Stimulated activated CD4-positive, alpha-beta T cell treated with anti-CD3 and anti-CD28 coated beads, TNF-alpha, amount 100 ng/mL, for 48 hours (primary cell): Measurements from ENCODE around the gene FRMD4A.
"Not testable (repeated sequence)": the region's sequence is repeated elsewhere in the genome, so short reads cannot be mapped to it uniquely, and the experiment has no call there.

Experiments used
- DNase-seq, 3 donors: peaks; one replicate each; pipeline ENCODE4 v3.0.0-alpha.2; 2020; ENCODE audit warnings: low read depth in 3 of 3

The FRMD4A gene

GRCh38 chr10:13788711-13789447, 541.8 kb downstream of the FRMD4A start:
- DNase-seq, result no peak

DNA sequence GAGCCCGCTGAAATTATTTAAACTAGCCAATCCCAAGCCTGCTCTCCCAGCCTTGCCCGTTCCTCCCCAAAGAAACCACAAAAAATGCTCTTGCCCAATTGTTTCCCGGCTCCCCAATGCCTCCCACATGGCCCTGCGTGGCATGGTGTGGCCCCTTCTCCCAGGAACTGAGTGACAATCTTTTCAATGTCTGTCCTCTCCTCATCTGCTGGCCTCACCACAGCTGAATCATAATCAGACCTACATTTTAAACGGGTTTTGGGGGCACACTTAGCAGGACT, 542.5 kb downstream of the FRMD4A start:
- no peak for DNase-seq

- DNase-seq, result peak; percentile 42 to 60 (median 59)
Measured at GRCh38 chr10:13787015-13787421, 543.7 kb downstream of the FRMD4A start.

GRCh38 chr10:13784067-13784466, 546.7 kb downstream of the FRMD4A start:
- no peak for DNase-seq

DNA sequence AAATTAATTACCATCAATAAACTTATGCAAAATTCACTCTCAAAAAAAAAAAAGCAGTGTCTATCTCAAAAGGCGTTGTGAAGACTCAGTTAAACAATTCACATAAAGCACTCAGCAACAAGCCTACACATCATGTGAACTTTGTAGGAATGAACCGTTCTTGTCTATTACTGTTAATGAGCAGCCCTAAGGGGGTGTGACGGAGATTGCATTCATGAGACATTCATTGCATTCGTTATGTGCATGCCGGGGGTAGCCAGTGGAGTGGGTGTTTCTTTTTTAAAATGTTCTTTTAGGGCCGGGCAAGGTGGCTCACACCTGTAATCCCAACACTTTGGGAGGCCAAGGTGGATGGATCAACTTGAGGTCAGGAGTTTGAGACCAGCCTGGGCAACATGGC, 551.0 kb downstream of the FRMD4A start:
- DNase-seq, result no peak

GRCh38 chr10:13778693-13778960, 552.1 kb downstream of the FRMD4A start:
- not testable (repeated sequence) for DNase-seq

- DNase-seq, result no peak
Measured at GRCh38 chr10:13776861-13777311, 553.8 kb downstream of the FRMD4A start.

DNA sequence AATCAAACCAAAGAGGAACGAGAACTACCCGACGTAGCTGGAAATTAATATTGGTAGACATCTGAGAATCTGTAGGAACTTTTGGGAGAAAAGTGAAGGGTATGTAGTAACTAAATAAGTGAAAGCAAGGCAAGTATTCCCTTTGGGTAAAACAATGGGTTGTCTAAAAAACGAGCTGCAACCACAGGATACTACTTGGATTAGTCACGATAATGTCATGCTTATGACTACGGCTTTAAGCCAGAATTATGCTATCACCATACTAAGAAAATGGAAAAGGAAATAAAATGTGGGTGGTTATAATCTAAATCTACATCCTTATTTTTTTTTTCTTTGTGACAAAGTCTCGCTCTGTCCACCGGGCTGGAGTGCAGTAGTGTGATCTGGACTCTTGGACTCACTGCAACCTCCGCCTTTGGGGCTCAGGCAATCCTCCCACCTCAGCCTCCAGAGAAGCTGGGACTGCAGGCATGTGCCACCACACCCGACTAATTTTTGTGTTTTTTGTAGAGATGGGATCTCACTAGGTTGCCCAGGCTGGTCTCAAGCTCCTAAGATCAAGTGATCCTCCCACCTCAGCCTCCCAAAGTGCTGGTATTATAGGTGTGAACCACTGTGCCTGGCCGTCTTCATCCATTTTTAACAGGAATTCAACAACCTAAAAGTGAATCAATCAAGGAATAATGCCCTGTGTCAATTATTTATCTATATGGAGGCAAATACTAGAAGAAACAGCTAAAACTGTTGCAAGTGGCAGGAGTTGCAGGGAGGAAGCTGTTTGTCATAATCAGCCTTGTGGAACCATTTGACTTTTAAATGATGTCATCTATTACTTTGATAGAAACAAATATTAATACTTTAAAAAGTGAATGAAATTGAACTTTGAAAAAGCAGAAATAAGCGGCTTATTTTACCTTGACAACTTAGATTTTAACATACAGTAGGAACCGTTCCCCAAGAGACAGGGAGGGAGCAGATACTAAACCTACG, 554.6 kb downstream of the FRMD4A start:
- no peak for DNase-seq

- DNase-seq, result no peak
Measured at GRCh38 chr10:13774303-13774893, 556.3 kb downstream of the FRMD4A start.

- no peak for DNase-seq
Measured at GRCh38 chr10:13773496-13774170, 557.1 kb downstream of the FRMD4A start.

GRCh38 chr10:13773043-13773442, 557.7 kb downstream of the FRMD4A start:
- no peak for DNase-seq

- DNase-seq, result no peak
Measured at GRCh38 chr10:13771992-13772391, 558.7 kb downstream of the FRMD4A start.

- DNase-seq, result no peak
Measured at GRCh38 chr10:13770760-13771493, 559.8 kb downstream of the FRMD4A start.

- DNase-seq, result no peak
Measured at GRCh38 chr10:13769946-13770345, 560.8 kb downstream of the FRMD4A start.

DNA sequence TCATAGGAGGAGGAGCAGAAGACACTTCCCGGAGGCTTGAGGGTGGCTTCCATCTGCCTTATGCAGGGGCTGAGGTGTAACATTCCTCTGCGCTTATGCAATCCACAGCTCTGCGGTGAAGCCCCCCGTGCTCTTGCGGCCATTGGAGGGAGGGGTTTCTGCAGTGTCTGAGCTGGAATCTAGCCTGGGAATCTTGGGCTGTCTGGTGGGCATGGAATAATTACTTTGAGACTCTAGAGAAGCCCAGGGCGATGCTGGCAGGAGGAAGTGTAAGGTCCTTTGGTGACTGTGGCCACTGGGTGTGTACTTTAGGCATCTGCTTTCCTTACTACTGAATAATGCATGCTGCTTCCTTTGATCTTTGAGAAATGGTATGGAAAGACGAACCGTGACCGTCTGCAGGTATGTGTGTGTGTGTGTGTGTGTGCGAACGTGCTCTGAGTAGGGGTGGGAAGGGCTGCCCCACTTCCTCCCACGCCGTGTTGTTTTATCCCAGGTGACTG, 563.0 kb downstream of the FRMD4A start:
- no peak for DNase-seq

DNA sequence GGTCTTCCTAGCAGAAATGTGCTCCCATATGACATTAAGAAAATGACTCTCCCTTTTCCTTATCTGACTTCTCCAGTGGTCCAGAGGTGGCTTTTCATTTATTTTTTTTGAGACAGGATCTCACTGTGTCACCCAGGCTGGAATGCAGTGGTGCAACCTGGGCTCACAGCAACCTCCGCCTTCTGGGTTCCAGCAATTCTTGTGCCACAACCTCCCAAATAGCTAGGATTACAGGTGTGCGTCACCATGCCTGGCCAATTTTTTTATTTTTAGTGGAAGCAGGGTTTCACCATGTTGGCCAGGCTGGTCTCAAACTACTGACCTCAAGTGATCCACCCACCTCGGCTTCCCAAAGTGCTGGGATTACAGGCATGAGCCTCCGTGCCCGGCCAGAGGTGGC, 563.6 kb downstream of the FRMD4A start:
- not testable (repeated sequence) for DNase-seq

DNA sequence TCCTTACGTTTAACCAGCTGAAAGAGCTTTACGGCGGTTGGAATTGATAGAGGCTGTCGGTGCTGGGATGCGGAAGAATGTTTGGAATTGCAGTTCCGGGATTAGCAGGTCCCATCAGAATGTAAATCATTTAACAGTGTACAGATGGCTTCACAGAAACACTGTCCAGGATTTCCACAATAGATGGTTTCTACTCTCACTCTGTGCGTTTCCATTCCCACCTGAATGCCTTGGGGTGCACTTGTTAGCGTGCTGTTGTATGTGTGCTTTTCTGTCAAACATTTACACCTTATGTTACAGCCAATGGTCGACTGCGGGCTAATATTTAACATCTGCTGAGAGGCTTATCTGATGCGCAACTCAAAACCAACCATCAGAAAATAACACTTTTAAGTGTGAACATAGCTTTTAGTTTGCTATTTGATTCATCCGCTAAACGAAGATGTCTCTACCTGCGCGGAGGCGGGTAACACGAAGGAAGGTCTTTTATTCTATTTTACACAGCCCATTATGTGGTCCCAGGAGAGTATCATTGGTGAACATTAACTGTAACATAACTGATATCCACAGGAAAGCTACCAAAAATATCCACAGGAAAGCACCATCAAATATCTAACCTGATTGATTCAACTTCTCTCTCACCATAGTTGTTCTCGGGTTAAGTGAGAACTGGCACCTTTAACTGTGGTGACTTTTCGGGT, 564.9 kb downstream of the FRMD4A start:
- no peak for DNase-seq

GRCh38 chr10:13761490-13762091, 569.1 kb downstream of the FRMD4A start:
- no peak for DNase-seq

DNA sequence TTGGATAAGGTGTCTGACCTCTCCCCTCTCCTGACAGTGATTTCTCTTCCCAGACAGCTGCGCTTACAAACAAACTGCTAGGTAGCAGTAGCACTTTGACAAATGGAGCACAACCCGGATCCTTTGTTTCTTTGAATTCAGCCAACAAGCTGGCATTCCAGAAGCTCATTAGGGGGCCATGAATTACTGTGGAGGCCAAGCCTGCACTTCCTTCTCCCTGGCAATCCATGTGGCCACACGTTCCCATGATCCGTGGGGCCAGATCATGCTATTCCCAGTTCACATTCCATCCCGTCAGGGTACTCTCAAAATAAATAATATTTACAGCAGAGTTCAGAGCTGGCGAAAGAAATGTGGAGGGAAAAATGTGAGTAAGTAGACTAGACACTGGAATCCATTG, 571.6 kb downstream of the FRMD4A start:
- DNase-seq, result no peak

- DNase-seq, result no peak
Measured at GRCh38 chr10:13758756-13759155, 572.0 kb downstream of the FRMD4A start.
